K562 (cell line): ENCODE data around the gene ANKRD44. TPM values are rescaled to one million over a fixed set of nuclear protein-coding genes. Genes with fewer than 3 reads are reported as not detected.
A peak's percentile ranks its signal among the peaks of the same experiment; 100 is the strongest.

Experiments
- ATAC-seq: fragments of 200-7000 bp; cut with Tn5 transposase; 3 replicates; pipeline ENCODE4 v1.9.1; 2020; ENCODE audit warnings: moderate library complexity
- BruUV-seq: library from RNA; stranded (reverse); fragments of 400-500 nt; replicated peaks from 2 replicates; lab custom pipeline; 2021; lab: Mats Ljungman, UMichigan
- CTCF ChIA-PET: fragments of 300-600 bp; formaldehyde crosslinking; extraction: SDS; loops from one replicate; lab custom pipeline; 2021; ENCODE audit warnings: low intra/inter-chr PET ratio; lab: Yijun Ruan, JAX
- POLR2A ChIA-PET: fragments of 300-600, 350-650 bp; sonication (Branson Sonifier 250); formaldehyde crosslinking; extraction: SDS; loops from one replicate; lab custom pipeline; 2021; ENCODE audit warnings: antibody characterized with exemption, inconsistent platforms; lab: Yijun Ruan, JAX
- DNase-seq, 4 experiments: peaks; one replicate each; pipeline versions ENCODE4 v3.0.0 to v3.0.0-alpha.2; 2011 to 2018; ENCODE audit warnings: low spot score in 3 of 4, mixed read lengths in 3 of 4; ENCODE audit errors: extremely low read depth in 1 of 4
- FAIRE-seq: peaks from 2 replicates; lab custom pipeline; 2011; peaks lifted over from hg19 to GRCh38; lab: Jason Lieb, UNC
- H2AFZ ChIP-seq: 2 replicates; pipeline ENCODE4 v1.6.0; 2011; ENCODE audit warnings: low read depth, low read length, control low read depth, inconsistent platforms
- H3K27ac ChIP-seq: fragments of 200-600 bp; 3 replicates; pipeline ENCODE4 v1.8.0; 2011; ENCODE audit warnings: low read depth, mild to moderate bottlenecking, control low read depth, inconsistent platforms, low read length, moderate library complexity, mixed read lengths; ENCODE audit errors: extremely low read depth
- H3K27me3 ChIP-seq, 2 experiments: fragments of 300-600 bp in 1 of 2; 2 replicates in 1 of 2; 3 replicates in 1 of 2; pipeline versions ENCODE4 v1.6.0 to v1.8.0; 2011; ENCODE audit warnings: inconsistent platforms in 2 of 2, low read length in 2 of 2, mild to moderate bottlenecking in 1 of 2, mixed read lengths in 1 of 2, moderate library complexity in 1 of 2; ENCODE audit not compliant: control insufficient read depth in 2 of 2, insufficient read depth in 2 of 2
- H3K36me3 ChIP-seq: fragments of 300-600 bp; 3 replicates; pipeline ENCODE4 v1.8.0; 2011; ENCODE audit warnings: mild to moderate bottlenecking, low read length, inconsistent platforms; ENCODE audit not compliant: control insufficient read depth, insufficient read depth
- H3K4me1 ChIP-seq, 2 experiments: fragments of 200-600 bp in 1 of 2; replicated peaks in 1 of 2; 2 replicates in 1 of 2; 3 replicates in 1 of 2; pipeline versions ENCODE4 v1.5.1 to v1.8.0; 2011; ENCODE audit warnings: inconsistent platforms in 2 of 2, low read length in 2 of 2, mild to moderate bottlenecking in 1 of 2, mixed read lengths in 1 of 2, moderate library complexity in 1 of 2; ENCODE audit not compliant: control insufficient read depth in 2 of 2, insufficient read depth in 2 of 2
- H3K4me2 ChIP-seq: 2 replicates; pipeline ENCODE4 v1.6.1; 2011; ENCODE audit warnings: low read length, control low read depth, inconsistent platforms, mixed read lengths; ENCODE audit not compliant: insufficient read depth
- H3K4me3 ChIP-seq: fragments of 200-600 bp; sonication (generic), shearing (Covaris generic); 2 replicates; pipeline ENCODE4 v1.5.1; 2016; ENCODE audit warnings: control low read depth, inconsistent platforms
- H3K79me2 ChIP-seq: fragments of 200-600 bp; 3 replicates; pipeline ENCODE4 v1.8.0; 2011; ENCODE audit warnings: low read length, inconsistent platforms; ENCODE audit not compliant: control insufficient read depth, insufficient read depth
- H3K9ac ChIP-seq, 2 experiments: 2 replicates each; pipeline versions ENCODE4 v1.6.0 to v1.6.1; 2011; ENCODE audit warnings: low read depth in 2 of 2, low read length in 2 of 2, control low read depth in 1 of 2, inconsistent platforms in 1 of 2, mild to moderate bottlenecking in 1 of 2, mixed read lengths in 1 of 2; ENCODE audit not compliant: insufficient read depth in 1 of 2
- H3K9me1 ChIP-seq: one replicate; pipeline ENCODE4 v1.6.0; 2011; ENCODE audit warnings: inconsistent platforms, mild to moderate bottlenecking, low read length, moderate library complexity; ENCODE audit not compliant: control insufficient read depth, insufficient read depth
- H3K9me3 ChIP-seq: replicated peaks from 2 replicates; pipeline ENCODE4 v1.5.1; 2011; ENCODE audit warnings: low read depth, low read length, inconsistent platforms; ENCODE audit not compliant: control insufficient read depth, insufficient read depth
- H4K20me1 ChIP-seq: replicated peaks from 2 replicates; pipeline ENCODE4 v1.6.1; 2011; ENCODE audit warnings: low read length, inconsistent platforms, mixed read lengths; ENCODE audit not compliant: control insufficient read depth, insufficient read depth
- ARNT ChIP-seq, 2 experiments: fragments of 450-650 bp; IDR thresholded peaks; 2 replicates each; pipeline ENCODE4 v1.6.1; 2016; ENCODE audit warnings: mild to moderate bottlenecking in 1 of 2
- CTCFL ChIP-seq: IDR thresholded peaks from 2 replicates; pipeline ENCODE4 v1.6.1; 2011; ENCODE audit warnings: borderline replicate concordance, low read depth, mild to moderate bottlenecking, moderate library complexity, low read length; ENCODE audit not compliant: insufficient read depth, poor library complexity, severe bottlenecking
- MLLT1 ChIP-seq, 2 experiments: fragments of 450-650 bp; IDR thresholded peaks; 2 replicates each; pipeline ENCODE4 v1.6.1; 2016
- NEUROD1 ChIP-seq: fragments of 150-350 bp; IDR thresholded peaks from 2 replicates; pipeline ENCODE4 v1.6.1; 2014; ENCODE audit warnings: borderline replicate concordance, low read length, low read depth; ENCODE audit not compliant: partially characterized antibody
- PML ChIP-seq: IDR thresholded peaks from 2 replicates; pipeline ENCODE4 v1.6.1; 2012; ENCODE audit warnings: low read length, inconsistent platforms
- PRMT5 ChIP-seq: sonication (generic); formaldehyde crosslinking; IDR thresholded peaks from 2 replicates; pipeline ENCODE4 v1.5.0; 2020; ENCODE audit warnings: missing genetic modification reagents
- ZBTB17 ChIP-seq: fragments of 450-650 bp; formaldehyde crosslinking; IDR thresholded peaks from 2 replicates; pipeline ENCODE4 v1.4.0; 2020; ENCODE audit warnings: mild to moderate bottlenecking
- ZNF23 ChIP-seq: fragments of 250-450 bp; sonication (Bioruptor Pico); IDR thresholded peaks from 2 replicates; pipeline ENCODE4 v1.4.0; 2020; ENCODE audit warnings: mild to moderate bottlenecking
- WGBS: fragments of 100-300 bp; shearing (Covaris generic); methylation state at CpG from one replicate; pipeline ENCODE4 v1.1.6; 2016; ENCODE audit warnings: low coverage, mixed read lengths; ENCODE audit not compliant: insufficient coverage; ENCODE audit errors: missing lambda C conversion rate; 5-methylcytosine and 5-hydroxymethylcytosine counted together
- in situ Hi-C: fragments of 300-500 bp; cut with MboI; formaldehyde crosslinking; loops from 4 replicates; pipeline ENCODE4 v1.15.0; 2018; ENCODE audit warnings: inconsistent platforms, mixed read lengths
- intact Hi-C: fragments of 100-400 bp; cut with micrococcal nuclease; formaldehyde crosslinking; loops from 2 replicates; pipeline ENCODE4 v1.14.2; 2022
- polyA plus RNA-seq, 8 experiments: library from polyadenylated mRNA; depleted of rRNA in 4 of 8; stranded (reverse) in 5 of 8; unstranded in 3 of 8; fragments of >200 nt; fragmentation: Nextera tagmentation in 2 of 8; fragmentation: Illumina TruSeq in 1 of 8; extraction: Ambion mirVana in 2 of 8; extraction: Trizol in 1 of 8; gene quantifications; 2 replicates each; pipeline versions ENCODE4 v1.2.1 to v1.2.3, GENCODE V29; 2011 to 2014; ENCODE audit warnings: inconsistent platforms in 1 of 8, missing spikeins in 1 of 8
- total RNA-seq, 7 experiments: library from RNA; depleted of rRNA in 6 of 7; stranded (reverse); fragments of >200 nt in 6 of 7; fragmentation: Illumina TruSeq in 2 of 7; extraction: Trizol in 2 of 7; gene quantifications; 2 replicates each; pipeline versions ENCODE4 v1.2.1 to v1.2.3, GENCODE V29; 2011 to 2021; ENCODE audit warnings: low replicate concordance in 1 of 7
- TF ChIP-seq, protein P1 (sequence below), 2 experiments: fragments of 450-650 bp; formaldehyde crosslinking in 1 of 2; IDR thresholded peaks; 2 replicates each; pipeline versions ENCODE4 v1.4.0 to v1.6.1; 2014 to 2020; ENCODE audit warnings: mild to moderate bottlenecking in 2 of 2, borderline replicate concordance in 1 of 2, low read depth in 1 of 2

The ANKRD44 gene
- total and polyA plus RNA-seq, 9 of the 15 experiments (the other 6 are each of a cell fraction or from before 2014, with no cell fraction given): 0.03 to 0.64 (median 0.07) TPM; not detected in 3

DNA sequence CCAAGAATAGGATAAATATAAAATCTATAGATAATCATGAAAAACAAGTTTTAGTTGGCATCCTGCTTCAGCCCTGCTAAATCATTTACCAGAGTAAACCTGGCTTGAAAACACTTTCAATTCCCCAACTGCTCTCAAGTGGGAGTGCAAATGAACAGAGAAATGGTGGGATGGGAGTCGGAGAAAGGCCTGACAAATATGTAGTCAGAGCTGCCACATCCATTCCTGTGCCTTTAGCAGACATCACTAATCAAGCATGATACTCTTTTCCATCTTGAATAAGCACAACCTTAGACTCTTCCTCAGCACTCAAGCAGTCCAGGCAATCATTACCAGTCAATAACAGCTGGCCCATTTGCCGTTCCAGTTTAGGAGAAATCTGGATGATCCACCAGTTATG, 101.3 kb downstream of the ANKRD44 start:
- Histone ChIP-seq H3K4me2 (peak overlapping the region; percentile 32; the same call in 1 of the 2 replicates), H3K36me3 (no peaks in the 10 kb centered on the region), H3K27ac (no peak overlapping the region), H3K9me1 (no peaks in the 10 kb centered on the region), H4K20me1 (no peaks in the 10 kb centered on the region; the same call in 1 of the 2 replicates), H2AFZ (no peak overlapping the region), H3K4me3 (no peak overlapping the region), H3K27me3 (peaks cover 0 to 10% of the 10 kb centered on the region in 2 experiments; a peak in 2 of 5 replicates), H3K9me3 (no peaks in the 10 kb centered on the region), H3K4me1 (peaks cover 0 to 14% of the 10 kb centered on the region in 2 experiments; a peak in 3 of 5 replicates), H3K79me2 (no peaks in the 10 kb centered on the region), H3K9ac (no peak overlapping the region)
- ATAC-seq: no peak
- ChIA-PET CTCF (no interaction called here), POLR2A (no interaction called here)
- no peak for DNase-seq
- BruUV-seq: no TSS peak
- FAIRE-seq: no peak
- 0% methylated on average over 2 of the region's 2 CpGs for WGBS
- in situ Hi-C loops: no loop called here
- intact Hi-C loops: no loop called here
- no peak for TF ChIP-seq CTCFL
- peak in 1 of 2 experiments; percentile 93; a peak in 2 of 4 replicates for TF ChIP-seq MLLT1 (IDR thresholded peaks at IDR 0.05)
- TF ChIP-seq ZNF23 (CRISPR knock-in tag): peak; percentile 40; the same call in 1 of the 2 replicates
- TF ChIP-seq ARNT (IDR thresholded peaks at IDR 0.05): no peak
- no peak for TF ChIP-seq PML
- TF ChIP-seq, protein P1, sequence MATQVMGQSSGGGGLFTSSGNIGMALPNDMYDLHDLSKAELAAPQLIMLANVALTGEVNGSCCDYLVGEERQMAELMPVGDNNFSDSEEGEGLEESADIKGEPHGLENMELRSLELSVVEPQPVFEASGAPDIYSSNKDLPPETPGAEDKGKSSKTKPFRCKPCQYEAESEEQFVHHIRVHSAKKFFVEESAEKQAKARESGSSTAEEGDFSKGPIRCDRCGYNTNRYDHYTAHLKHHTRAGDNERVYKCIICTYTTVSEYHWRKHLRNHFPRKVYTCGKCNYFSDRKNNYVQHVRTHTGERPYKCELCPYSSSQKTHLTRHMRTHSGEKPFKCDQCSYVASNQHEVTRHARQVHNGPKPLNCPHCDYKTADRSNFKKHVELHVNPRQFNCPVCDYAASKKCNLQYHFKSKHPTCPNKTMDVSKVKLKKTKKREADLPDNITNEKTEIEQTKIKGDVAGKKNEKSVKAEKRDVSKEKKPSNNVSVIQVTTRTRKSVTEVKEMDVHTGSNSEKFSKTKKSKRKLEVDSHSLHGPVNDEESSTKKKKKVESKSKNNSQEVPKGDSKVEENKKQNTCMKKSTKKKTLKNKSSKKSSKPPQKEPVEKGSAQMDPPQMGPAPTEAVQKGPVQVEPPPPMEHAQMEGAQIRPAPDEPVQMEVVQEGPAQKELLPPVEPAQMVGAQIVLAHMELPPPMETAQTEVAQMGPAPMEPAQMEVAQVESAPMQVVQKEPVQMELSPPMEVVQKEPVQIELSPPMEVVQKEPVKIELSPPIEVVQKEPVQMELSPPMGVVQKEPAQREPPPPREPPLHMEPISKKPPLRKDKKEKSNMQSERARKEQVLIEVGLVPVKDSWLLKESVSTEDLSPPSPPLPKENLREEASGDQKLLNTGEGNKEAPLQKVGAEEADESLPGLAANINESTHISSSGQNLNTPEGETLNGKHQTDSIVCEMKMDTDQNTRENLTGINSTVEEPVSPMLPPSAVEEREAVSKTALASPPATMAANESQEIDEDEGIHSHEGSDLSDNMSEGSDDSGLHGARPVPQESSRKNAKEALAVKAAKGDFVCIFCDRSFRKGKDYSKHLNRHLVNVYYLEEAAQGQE (IDR thresholded peaks at IDR 0.05; ENCODE audit: borderline replicate concordance): peak; percentile 9; the same call in 1 of the 2 replicates
- TF ChIP-seq, protein P1 (CRISPR knock-in tag; IDR thresholded peaks at IDR 0.05; ENCODE audit: low read depth): no peak
- TF ChIP-seq ZBTB17 (CRISPR knock-in tag): peak; percentile 97
- TF ChIP-seq NEUROD1: no peak
- TF ChIP-seq PRMT5 (CRISPR knock-in tag): no peak
